HepG2 (cell line): ENCODE measurements around the gene ZDHHC19. TPM values are rescaled to one million over a fixed set of nuclear protein-coding genes. Genes with fewer than 3 reads are reported as not detected.

ENCODE experiments used
- HOXA9 ChIP-seq: sonication (generic); formaldehyde crosslinking; IDR thresholded peaks from 2 replicates; pipeline ENCODE4 v1.8.1; 2022; ENCODE audit warnings: missing genetic modification reagents, mild to moderate bottlenecking, moderate library complexity, borderline replicate concordance
- RARA ChIP-seq: IDR thresholded peaks from 2 replicates; pipeline ENCODE4 v1.6.1; 2016; ENCODE audit warnings: missing genetic modification reagents, missing compliant biosample characterization
- RBAK ChIP-seq: sonication (generic); formaldehyde crosslinking; IDR thresholded peaks from 2 replicates; pipeline ENCODE4 v1.5.1; 2020; ENCODE audit warnings: mild to moderate bottlenecking, missing genetic modification reagents
- SP2 ChIP-seq: sonication (generic); formaldehyde crosslinking; IDR thresholded peaks from 2 replicates; pipeline ENCODE4 v1.5.1; 2020; ENCODE audit warnings: mild to moderate bottlenecking, missing genetic modification reagents
- SPEN ChIP-seq: sonication (generic); formaldehyde crosslinking; IDR thresholded peaks from 2 replicates; pipeline ENCODE4 v1.5.1; 2020; ENCODE audit warnings: low read depth, mild to moderate bottlenecking, missing genetic modification reagents
- TAF15 ChIP-seq: fragments of 200-400 bp; formaldehyde crosslinking; IDR thresholded peaks from one replicate; pipeline ENCODE4 v1.6.1; 2018; ENCODE audit warnings: mild to moderate bottlenecking, low read depth, low read length; ENCODE audit not compliant: poor library complexity, severe bottlenecking
- TOPORS ChIP-seq: sonication (generic); formaldehyde crosslinking; IDR thresholded peaks from 2 replicates; pipeline ENCODE4 v1.8.0; 2023; ENCODE audit warnings: mild to moderate bottlenecking, missing genetic modification reagents
- ZFYVE20 ChIP-seq: sonication (generic); formaldehyde crosslinking; IDR thresholded peaks from 2 replicates; pipeline ENCODE4 v1.8.0; 2023; ENCODE audit warnings: low read depth, mild to moderate bottlenecking, moderate library complexity, missing genetic modification reagents, borderline replicate concordance
- ZNF263 ChIP-seq: sonication (generic); formaldehyde crosslinking; IDR thresholded peaks from 2 replicates; pipeline ENCODE4 v1.4.0; 2020; ENCODE audit warnings: missing genetic modification reagents
- ZNF644 ChIP-seq: IDR thresholded peaks from 2 replicates; pipeline ENCODE4 v1.6.1; 2016; ENCODE audit warnings: low read depth
- ZNF761 ChIP-seq: sonication (generic); formaldehyde crosslinking; conservative IDR thresholded peaks from 2 replicates; pipeline ENCODE4 v1.4.0; 2020; ENCODE audit warnings: mild to moderate bottlenecking, missing genetic modification reagents
- ZNF777 ChIP-seq: sonication (generic); formaldehyde crosslinking; IDR thresholded peaks from 2 replicates; pipeline ENCODE4 v1.4.0; 2020; ENCODE audit warnings: missing genetic modification reagents
- polyA plus RNA-seq, 8 experiments: library from polyadenylated mRNA; depleted of rRNA in 3 of 8; stranded (reverse) in 7 of 8; unstranded in 1 of 8; fragments of >200 nt; fragmentation: Illumina TruSeq in 4 of 8; extraction: Trizol in 4 of 8; gene quantifications; 2 replicates each; pipeline versions ENCODE4 v1.2.1 to v1.2.3, GENCODE V29; 2011 to 2016; ENCODE audit warnings: low read depth in 4 of 8, missing spikeins in 1 of 8, mixed read lengths in 1 of 8; ENCODE audit not compliant: insufficient read depth in 1 of 8
- total RNA-seq, 5 experiments: library from RNA; depleted of rRNA; stranded (reverse); fragments of >200 nt; fragmentation: Illumina TruSeq; extraction: Trizol; gene quantifications; 2 replicates each; pipeline ENCODE4 v1.2.3, GENCODE V29; 2016; ENCODE audit warnings: low read depth in 1 of 5
- TF ChIP-seq, protein P1 (sequence below): IDR thresholded peaks from 2 replicates; pipeline ENCODE4 v1.6.1; 2016; ENCODE audit warnings: missing compliant biosample characterization, missing genetic modification reagents, borderline replicate concordance
- TF ChIP-seq, protein P2 (sequence below): sonication (generic); formaldehyde crosslinking; IDR thresholded peaks from 2 replicates; pipeline ENCODE4 v1.8.0; 2022; ENCODE audit warnings: mild to moderate bottlenecking, missing genetic modification reagents
- TF ChIP-seq, protein P3 (sequence below): IDR thresholded peaks from 2 replicates; pipeline ENCODE4 v1.6.1; 2016
- TF ChIP-seq, protein P4 (sequence below), 2 experiments: sonication (generic) in 1 of 2; formaldehyde crosslinking in 1 of 2; IDR thresholded peaks; 2 replicates each; pipeline versions ENCODE4 v1.6.1 to v1.9.0; 2014 to 2022; ENCODE audit warnings: antibody characterized with exemption in 1 of 2, borderline replicate concordance in 1 of 2, inconsistent platforms in 1 of 2, low read depth in 1 of 2, missing genetic modification reagents in 1 of 2
- TF ChIP-seq, protein P5 (sequence below): sonication (generic); formaldehyde crosslinking; IDR thresholded peaks from 2 replicates; pipeline ENCODE4 v1.5.1; 2020; ENCODE audit warnings: mild to moderate bottlenecking, moderate library complexity, missing genetic modification reagents

ZDHHC19 gene
- total and polyA plus RNA-seq, 2 of the 13 experiments (the other 11 are each of a cell fraction or from before 2014, with no cell fraction given) = 0.22 to 0.53 TPM

DNA sequence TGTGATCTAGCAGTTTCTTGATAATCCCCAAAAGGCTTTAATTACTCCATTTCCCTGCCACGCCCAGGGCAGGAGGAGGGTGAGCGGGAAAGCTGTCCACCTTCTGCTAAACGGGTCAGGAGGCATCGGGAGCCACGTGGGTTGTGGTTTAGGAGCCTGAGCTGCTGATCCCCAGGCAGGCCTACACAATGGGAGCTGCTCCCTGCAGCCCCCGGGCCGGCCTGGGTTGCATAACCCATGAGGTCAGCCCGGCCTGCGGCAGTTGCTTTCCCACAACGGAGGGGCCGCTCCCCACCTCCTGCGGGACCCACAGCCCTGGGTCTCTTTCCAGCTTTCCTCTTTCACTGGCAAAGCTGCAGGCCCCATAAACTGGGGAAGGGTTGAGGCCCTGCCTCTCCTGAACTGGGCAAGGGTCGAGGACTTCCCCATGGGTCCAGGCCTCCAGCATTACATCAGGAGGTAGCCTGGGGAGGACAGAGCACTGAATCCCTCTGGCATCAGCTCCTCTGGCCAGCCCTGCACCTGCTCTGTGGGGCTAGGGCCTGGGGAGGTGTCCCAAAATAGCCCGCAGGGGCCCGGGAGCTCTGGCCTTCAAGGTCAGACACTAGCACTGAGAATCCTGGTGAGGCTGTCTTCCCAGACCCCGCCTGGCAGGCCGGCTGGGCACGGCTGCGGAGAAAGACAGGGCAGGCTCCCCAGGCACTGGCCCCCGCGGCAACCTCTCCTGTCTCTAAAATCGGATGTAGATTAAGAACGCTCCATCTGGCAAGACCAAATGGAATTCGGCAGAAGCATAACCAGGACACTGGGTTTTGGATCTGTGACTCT, 47.3 kb downstream of the ZDHHC19 start (continued):
- TF ChIP-seq, protein P1, sequence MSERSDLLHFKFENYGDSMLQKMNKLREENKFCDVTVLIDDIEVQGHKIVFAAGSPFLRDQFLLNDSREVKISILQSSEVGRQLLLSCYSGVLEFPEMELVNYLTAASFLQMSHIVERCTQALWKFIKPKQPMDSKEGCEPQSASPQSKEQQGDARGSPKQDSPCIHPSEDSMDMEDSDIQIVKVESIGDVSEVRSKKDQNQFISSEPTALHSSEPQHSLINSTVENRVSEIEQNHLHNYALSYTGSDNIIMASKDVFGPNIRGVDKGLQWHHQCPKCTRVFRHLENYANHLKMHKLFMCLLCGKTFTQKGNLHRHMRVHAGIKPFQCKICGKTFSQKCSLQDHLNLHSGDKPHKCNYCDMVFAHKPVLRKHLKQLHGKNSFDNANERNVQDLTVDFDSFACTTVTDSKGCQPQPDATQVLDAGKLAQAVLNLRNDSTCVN = 0 out of 2 replicates have a peak, but pooled peaks have one; percentile 46
- TF ChIP-seq, protein P2, sequence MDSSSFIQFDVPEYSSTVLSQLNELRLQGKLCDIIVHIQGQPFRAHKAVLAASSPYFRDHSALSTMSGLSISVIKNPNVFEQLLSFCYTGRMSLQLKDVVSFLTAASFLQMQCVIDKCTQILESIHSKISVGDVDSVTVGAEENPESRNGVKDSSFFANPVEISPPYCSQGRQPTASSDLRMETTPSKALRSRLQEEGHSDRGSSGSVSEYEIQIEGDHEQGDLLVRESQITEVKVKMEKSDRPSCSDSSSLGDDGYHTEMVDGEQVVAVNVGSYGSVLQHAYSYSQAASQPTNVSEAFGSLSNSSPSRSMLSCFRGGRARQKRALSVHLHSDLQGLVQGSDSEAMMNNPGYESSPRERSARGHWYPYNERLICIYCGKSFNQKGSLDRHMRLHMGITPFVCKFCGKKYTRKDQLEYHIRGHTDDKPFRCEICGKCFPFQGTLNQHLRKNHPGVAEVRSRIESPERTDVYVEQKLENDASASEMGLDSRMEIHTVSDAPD (CRISPR knock-in tag) = no peak
- TF ChIP-seq, protein P3, sequence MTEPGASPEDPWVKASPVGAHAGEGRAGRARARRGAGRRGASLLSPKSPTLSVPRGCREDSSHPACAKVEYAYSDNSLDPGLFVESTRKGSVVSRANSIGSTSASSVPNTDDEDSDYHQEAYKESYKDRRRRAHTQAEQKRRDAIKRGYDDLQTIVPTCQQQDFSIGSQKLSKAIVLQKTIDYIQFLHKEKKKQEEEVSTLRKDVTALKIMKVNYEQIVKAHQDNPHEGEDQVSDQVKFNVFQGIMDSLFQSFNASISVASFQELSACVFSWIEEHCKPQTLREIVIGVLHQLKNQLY (CRISPR knock-in tag) = no peak
- TF ChIP-seq ZNF761 (CRISPR knock-in tag) (no peak), ZNF644 (CRISPR knock-in tag) (no peak), RARA (CRISPR knock-in tag) (peak; percentile 60; the same call in 1 of the 2 replicates), TAF15 (no peak), TOPORS (CRISPR knock-in tag) (no peak), SP2 (CRISPR knock-in tag) (no peak), ZNF777 (CRISPR knock-in tag) (no peak), RBAK (CRISPR knock-in tag) (no peak), SPEN (CRISPR knock-in tag) (peak; percentile 60; the same call in 1 of the 2 replicates), HOXA9 (CRISPR knock-in tag) (no peak), ZNF263 (CRISPR knock-in tag) (peak; percentile 57), ZFYVE20 (CRISPR knock-in tag) (no peak)
- TF ChIP-seq, protein P4, sequence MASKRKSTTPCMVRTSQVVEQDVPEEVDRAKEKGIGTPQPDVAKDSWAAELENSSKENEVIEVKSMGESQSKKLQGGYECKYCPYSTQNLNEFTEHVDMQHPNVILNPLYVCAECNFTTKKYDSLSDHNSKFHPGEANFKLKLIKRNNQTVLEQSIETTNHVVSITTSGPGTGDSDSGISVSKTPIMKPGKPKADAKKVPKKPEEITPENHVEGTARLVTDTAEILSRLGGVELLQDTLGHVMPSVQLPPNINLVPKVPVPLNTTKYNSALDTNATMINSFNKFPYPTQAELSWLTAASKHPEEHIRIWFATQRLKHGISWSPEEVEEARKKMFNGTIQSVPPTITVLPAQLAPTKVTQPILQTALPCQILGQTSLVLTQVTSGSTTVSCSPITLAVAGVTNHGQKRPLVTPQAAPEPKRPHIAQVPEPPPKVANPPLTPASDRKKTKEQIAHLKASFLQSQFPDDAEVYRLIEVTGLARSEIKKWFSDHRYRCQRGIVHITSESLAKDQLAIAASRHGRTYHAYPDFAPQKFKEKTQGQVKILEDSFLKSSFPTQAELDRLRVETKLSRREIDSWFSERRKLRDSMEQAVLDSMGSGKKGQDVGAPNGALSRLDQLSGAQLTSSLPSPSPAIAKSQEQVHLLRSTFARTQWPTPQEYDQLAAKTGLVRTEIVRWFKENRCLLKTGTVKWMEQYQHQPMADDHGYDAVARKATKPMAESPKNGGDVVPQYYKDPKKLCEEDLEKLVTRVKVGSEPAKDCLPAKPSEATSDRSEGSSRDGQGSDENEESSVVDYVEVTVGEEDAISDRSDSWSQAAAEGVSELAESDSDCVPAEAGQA (IDR thresholded peaks at IDR 0.05; ENCODE audit: low read depth) = no peak
- TF ChIP-seq, protein P4 (CRISPR knock-in tag; IDR thresholded peaks at IDR 0.05; ENCODE audit: borderline replicate concordance) = no peak
- TF ChIP-seq, protein P5, sequence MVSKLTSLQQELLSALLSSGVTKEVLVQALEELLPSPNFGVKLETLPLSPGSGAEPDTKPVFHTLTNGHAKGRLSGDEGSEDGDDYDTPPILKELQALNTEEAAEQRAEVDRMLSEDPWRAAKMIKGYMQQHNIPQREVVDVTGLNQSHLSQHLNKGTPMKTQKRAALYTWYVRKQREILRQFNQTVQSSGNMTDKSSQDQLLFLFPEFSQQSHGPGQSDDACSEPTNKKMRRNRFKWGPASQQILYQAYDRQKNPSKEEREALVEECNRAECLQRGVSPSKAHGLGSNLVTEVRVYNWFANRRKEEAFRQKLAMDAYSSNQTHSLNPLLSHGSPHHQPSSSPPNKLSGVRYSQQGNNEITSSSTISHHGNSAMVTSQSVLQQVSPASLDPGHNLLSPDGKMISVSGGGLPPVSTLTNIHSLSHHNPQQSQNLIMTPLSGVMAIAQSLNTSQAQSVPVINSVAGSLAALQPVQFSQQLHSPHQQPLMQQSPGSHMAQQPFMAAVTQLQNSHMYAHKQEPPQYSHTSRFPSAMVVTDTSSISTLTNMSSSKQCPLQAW (CRISPR knock-in tag) = no peak; the same call in 1 of the 2 replicates
